HG02759 (cell line): ENCODE data around the gene FGB.

ENCODE experiments used
- ATAC-seq: cut with Tn5 transposase; IDR thresholded peaks from one replicate; pipeline ENCODE4 v1.9.1; 2021; ENCODE audit warnings: mild to moderate bottlenecking, moderate library complexity; ENCODE audit not compliant: unreplicated experiment

The FGB gene

DNA sequence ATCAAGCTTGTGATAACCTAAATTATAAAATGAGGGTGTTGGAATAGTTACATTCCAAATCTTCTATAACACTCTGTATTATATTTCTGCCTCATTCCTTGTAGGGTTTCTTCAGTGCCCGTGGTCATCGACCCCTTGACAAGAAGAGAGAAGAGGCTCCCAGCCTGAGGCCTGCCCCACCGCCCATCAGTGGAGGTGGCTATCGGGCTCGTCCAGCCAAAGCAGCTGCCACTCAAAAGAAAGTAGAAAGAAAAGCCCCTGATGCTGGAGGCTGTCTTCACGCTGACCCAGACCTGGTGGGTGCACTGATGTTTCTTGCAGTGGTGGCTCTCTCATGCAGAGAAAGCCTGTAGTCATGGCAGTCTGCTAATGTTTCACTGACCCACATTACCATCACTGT, 2.9 kb downstream of the FGB start:
- no peak for ATAC-seq

- no peak for ATAC-seq
Measured at GRCh38 chr4:154566639-154567204, 3.9 kb downstream of the FGB start.

DNA sequence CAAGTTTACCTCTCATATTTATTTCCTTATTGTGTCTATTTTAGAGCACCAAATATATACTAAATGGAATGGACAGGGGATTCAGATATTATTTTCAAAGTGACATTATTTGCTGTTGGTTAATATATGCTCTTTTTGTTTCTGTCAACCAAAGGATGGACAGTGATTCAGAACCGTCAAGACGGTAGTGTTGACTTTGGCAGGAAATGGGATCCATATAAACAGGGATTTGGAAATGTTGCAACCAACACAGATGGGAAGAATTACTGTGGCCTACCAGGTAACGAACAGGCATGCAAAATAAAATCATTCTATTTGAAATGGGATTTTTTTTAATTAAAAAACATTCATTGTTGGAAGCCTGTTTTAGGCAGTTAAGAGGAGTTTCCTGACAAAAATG, 6.2 kb downstream of the FGB start:
- no peak for ATAC-seq

GRCh38 chr4:154569584-154569983, 6.8 kb downstream of the FGB start:
- no peak for ATAC-seq

DNA sequence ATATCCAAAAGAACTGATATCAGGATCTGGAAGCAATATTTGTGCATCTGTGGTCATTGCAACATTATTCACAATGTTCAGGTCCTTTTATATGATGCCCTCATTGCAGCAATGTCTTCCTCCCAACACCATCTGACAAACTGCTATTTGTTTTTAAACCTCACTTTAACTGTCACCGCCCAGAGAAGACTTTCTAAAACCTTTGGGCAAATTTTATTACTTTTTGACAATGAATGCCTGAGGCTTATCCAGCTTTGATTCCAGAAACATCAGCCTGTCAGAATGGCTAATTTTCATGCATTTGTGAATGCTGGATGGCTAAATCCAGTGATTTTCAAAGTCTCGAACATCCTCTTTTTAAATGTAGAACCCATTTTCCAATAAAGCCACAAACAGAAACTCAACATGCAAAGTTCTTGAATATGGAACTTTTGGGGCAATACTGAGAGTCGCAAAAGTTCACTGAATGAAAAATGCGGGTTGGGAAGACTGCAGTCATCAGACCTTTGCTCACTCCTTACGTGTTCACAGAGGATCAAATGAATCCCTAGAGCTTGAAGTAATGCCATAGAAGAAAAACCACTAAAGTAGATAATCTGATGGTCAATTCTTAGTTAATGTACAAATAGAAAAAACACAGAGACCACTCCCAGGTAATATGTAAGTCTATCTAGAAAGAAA, 10.5 kb downstream of the FGB start:
- no peak for ATAC-seq

- ATAC-seq = no peak
Measured at GRCh38 chr4:154574311-154574710, 11.5 kb downstream of the FGB start.

GRCh38 chr4:154577324-154577723, 14.5 kb downstream of the FGB start:
- ATAC-seq = no peak

DNA sequence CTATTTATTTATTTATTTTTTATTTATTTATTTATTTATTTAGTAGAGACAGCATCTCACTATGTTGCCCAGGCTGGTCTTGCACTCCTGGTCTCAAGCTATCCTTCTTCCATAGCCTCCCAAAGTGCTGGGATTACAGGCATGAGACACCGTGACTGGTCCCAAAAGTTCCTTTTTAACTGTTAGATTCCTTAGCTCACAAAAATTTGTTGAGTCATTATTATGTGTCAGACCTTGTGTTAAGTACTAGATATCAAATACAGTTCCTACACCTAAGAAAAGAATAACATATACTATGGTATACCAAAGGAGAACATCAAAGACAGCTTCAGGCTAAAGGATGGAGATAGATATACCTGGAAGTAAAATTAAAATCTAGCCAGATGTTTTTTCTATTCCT, 16.1 kb downstream of the FGB start:
- ATAC-seq = no peak

GRCh38 chr4:154579927-154580326, 17.1 kb downstream of the FGB start:
- no peak for ATAC-seq

- no peak for ATAC-seq
Measured at GRCh38 chr4:154582723-154583122, 19.9 kb downstream of the FGB start.

GRCh38 chr4:154583230-154583629, 20.4 kb downstream of the FGB start:
- no peak for ATAC-seq

DNA sequence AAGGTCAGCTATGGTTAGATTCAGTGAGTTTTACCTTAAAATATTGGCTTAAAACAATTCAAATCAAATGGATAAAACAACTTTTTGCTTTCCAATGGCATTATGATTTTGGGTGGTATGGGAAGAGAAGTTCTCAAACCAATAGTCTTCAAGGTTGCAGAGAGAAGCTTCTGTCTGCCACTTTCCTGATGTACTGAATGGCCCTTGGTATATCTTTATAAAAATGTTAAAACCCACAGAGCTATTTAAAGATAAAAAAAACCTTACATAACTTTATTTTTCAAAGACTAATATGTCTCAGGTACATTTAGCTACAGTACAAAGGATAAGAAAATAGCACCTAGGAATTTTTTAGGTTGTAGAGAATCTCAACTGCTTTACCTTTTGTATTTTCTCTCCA, 20.9 kb downstream of the FGB start:
- no peak for ATAC-seq

DNA sequence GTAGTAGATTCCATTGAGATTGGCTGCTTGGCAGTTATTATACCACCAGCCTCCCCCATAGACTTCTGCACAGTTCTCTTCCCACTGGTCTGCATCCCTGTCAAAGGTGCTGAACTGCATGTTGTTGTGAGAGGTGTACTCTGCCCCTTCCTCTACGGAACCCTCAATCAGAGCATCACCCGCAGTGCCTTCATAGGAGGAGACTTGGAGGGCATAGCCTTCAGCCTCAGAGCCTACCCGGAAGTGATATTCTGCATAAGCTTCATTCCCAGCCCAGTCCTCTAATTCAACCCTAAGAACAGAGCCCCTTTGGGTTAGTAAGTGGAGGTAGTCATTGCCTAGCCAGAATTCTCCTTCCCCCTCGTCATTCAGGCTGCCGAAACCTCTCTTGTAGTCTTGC, 21.4 kb downstream of the FGB start:
- ATAC-seq = no peak

- no peak for ATAC-seq
Measured at GRCh38 chr4:154585369-154586018, 22.7 kb downstream of the FGB start.

DNA sequence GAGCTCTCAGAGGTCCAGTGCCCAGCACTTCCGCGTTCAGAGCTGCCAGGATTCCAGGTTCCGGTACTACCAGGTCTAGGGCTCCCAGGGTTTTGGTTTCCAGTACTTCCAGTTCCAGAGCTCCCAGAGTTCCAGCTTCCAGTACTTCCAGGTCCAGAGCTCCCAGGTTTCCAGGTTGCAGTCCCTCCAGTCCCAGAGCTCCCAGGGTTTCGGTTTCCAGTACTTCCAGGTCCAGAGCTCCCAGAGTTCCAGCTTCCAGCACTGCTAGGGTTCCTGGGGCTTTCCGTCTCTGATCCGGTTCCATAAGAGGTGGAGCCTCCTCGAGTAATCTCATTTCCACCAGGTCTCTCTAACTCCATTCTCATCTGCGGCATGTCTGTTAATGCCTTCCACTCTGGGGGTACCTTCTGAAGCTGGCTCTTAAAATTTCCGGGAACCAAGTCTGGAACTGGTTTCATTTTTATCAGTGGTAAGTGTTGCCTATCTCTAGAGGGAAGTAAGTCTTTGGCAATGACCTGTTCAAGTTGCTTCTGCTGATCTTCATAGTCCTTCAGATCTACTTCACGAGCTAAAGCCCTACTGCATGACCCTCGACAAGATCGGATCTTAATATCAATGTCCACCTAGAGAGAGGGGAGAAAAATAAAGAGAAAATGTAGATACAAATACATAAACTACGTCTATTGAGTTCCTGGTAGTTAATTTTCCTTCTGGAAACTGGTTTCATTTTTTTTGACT, 23.7 kb downstream of the FGB start:
- no peak for ATAC-seq

GRCh38 chr4:154588198-154588597, 25.4 kb downstream of the FGB start:
- ATAC-seq = no peak

DNA sequence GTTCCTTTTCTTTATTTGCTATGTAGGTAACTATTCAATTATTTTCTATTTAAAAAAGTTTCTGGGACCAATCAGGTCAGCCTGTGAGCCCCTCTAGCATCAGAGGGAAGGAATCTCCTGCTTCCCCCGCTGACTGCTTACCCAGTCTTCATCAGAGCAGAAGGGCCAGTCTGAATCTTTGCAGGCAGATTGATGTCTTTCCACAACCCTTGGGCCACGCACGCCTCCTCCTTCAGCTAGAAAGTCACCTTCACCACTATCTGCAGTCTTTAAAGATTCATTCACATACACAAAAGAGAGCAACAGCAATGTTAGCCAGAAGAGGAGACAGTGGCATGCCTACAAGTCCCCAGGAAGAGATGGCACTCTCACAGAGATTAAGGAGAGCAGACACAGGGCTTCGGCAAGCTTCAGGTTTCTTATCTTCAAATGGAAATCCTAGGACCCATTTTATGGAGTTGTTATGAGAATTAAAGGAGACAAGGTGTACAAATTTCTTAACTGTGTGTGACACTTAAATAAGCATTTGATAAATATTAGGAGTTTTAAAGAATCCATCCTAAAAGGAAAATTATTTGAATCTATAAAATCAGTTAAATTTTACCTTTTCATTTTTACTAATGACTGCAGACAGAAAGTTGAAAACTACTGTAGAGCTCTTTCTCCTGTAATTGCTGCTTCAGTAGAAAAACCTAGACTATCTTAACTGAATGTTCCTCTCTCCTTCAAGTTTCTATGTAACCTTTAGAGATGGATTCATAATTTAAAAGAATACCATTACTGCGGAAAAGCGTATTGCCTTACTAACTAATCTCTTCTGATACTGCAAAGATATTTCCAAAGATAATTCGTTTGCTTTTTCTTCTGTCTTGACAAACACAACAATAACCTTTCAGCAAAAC, 26.7 kb downstream of the FGB start:
- ATAC-seq = no peak

DNA sequence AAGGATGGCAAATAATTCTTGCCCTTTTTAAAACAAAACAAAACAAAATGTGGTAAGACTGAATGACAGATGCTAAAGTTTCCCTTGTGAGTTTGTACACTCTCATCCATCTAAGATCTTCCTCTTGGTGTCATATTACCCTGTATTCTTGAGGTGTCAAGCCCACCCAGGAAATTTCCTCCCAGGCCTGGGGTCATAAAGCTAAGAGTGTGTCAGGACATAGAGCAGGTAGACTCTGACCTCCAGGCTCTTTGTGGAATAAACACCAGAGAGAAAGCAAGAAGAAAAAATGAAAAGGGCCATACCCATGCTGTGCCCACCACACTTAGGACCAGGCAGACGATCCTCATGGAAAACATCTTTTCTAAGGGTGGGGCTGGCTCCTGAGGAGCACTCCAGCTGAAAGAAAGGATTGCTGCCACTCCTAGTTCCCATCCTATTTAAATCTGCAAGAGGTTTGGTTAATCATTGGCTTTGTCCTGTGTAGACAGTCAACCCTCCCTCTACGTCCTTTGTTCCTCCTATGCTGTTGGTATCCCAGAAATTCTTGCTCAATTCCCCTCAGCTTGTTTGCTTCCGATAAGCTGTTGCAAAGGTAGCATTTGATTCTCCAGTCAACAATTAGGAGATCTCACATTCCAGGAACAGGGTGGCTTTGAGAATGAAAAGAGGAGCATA, 27.7 kb downstream of the FGB start, which contains the start of gene FGA:
Gene FGA, minus strand, starts transcription at position 414 of the 678 bp plus-strand sequence. Its CDS starts 55 bp downstream, at position 359.
- no peak for ATAC-seq

DNA sequence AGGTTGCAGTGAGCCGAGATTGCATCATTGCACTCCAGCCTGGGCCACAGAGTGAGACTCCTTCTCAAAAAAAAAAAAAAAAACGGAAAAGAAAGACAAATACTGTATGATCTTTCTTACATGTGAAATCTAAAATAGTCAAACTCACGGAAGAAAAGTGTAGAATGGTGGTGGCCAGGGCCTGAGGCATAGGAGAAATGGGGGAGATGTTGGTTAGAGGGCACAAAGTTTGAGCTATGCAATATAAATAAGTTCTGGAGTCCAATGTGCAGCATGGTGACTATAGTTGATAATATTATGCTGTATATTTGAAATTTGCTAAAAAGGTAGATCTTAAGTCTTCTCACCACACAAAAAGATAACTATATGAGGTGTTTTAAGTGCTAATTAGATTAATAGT, 29.1 kb downstream of the FGB start:
- ATAC-seq = no peak

DNA sequence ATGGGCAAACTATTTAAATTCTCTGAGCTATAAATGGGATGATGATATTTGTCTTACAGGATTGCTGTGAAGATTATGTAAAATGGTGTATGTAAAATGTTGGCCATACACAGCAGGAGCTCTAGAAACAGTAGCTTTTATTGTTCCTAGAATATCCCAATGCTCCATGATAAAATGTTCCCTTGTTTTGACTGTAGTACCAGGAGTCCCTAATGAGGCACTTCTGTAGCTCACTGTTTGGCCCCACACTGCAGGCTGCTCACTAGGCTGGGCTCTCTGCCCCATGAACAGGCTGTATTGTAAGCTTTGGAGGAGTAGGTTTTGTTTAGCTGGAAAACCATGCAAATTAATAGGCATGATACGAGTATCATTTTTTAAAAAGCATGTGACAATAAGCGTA, 31.1 kb downstream of the FGB start:
- no peak for ATAC-seq
